Muscle layer of duodenum (tissue), 2 donors: ENCODE measurements around the gene BCAS3.
"Not testable (repeated sequence)": the region's sequence is repeated elsewhere in the genome, so short reads cannot be mapped to it uniquely, and the experiment has no call there.

ENCODE experiments used
- H3K27ac ChIP-seq: one replicate; pipeline ENCODE4 v1.7.0; 2013; ENCODE audit warnings: mild to moderate bottlenecking, low read length
- H3K27me3 ChIP-seq: one replicate; pipeline ENCODE4 v1.7.0; 2013; ENCODE audit warnings: low read depth, mild to moderate bottlenecking, control low read depth, low read length
- H3K36me3 ChIP-seq, 2 donors: one replicate each; pipeline ENCODE4 v1.7.0; 2013; ENCODE audit warnings: low read length in 2 of 2, control low read depth in 1 of 2, mild to moderate bottlenecking in 1 of 2; ENCODE audit not compliant: insufficient read depth in 2 of 2, control insufficient read depth in 1 of 2
- H3K4me1 ChIP-seq, 2 donors: one replicate each; pipeline ENCODE4 v1.7.0; 2013; ENCODE audit warnings: low read length in 2 of 2, mild to moderate bottlenecking in 2 of 2, control low read depth in 1 of 2, moderate library complexity in 1 of 2; ENCODE audit not compliant: insufficient read depth in 2 of 2, control insufficient read depth in 1 of 2
- H3K4me3 ChIP-seq, 2 donors: one replicate each; pipeline ENCODE4 v1.7.0; 2013; ENCODE audit warnings: low read length in 2 of 2, low read depth in 1 of 2, mild to moderate bottlenecking in 1 of 2
- H3K9me3 ChIP-seq, 2 donors: one replicate each; pipeline ENCODE4 v1.7.0; 2013; ENCODE audit warnings: low read length in 2 of 2, control low read depth in 1 of 2, mild to moderate bottlenecking in 1 of 2; ENCODE audit not compliant: control insufficient read depth in 1 of 2
- donor health status: healthy.

BCAS3 gene

GRCh38 chr17:61007980-61008379 is 330.3 kb downstream of the BCAS3 start:
- Histone ChIP-seq H3K9me3 (no peaks in the 10 kb centered on the region), H3K27me3 (no peaks in the 10 kb centered on the region), H3K27ac (no peak overlapping the region), H3K4me1 (peaks cover 0 to 7% of the 10 kb centered on the region in 2 donors), H3K4me3 (no peak overlapping the region), H3K36me3 (no peaks in the 10 kb centered on the region)

GRCh38 chr17:61009663-61010062 is 332.0 kb downstream of the BCAS3 start:
- H3K27ac ChIP-seq: no peak overlapping the region
- no peak overlapping the region for H3K4me3 ChIP-seq
- H3K27me3 ChIP-seq: no peaks in the 10 kb centered on the region
- no peaks in the 10 kb centered on the region for H3K36me3 ChIP-seq
- H3K9me3 ChIP-seq: no peaks in the 10 kb centered on the region
- H3K4me1 ChIP-seq: peaks cover 0 to 7% of the 10 kb centered on the region in 2 donors

DNA sequence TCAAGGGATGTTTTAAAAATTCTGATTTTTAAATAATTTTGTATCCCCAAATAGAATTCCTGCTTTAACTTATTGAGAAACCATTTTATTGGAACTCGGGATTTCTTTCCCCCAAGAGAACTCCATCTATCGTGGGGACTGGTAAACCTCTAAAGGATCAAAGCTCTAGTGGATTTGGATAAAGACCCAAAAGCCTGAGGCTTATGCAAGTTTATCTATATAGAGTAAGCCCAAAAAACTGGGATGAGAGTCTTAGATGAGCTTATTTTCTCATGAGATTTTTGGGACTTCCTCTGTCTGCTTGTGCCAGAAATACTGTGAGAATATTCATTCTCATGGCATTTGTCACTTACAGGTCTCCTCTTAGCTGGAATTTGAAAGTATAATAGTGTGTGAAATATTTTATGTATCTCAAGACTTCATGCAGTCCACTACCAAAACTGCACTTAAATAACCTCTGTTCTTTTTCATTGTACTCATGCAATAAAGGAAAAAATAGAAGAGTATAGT is 333.1 kb downstream of the BCAS3 start:
- Histone ChIP-seq H3K9me3 (no peaks in the 10 kb centered on the region), H3K4me3 (no peak overlapping the region), H3K4me1 (peaks cover 0 to 7% of the 10 kb centered on the region in 2 donors), H3K27me3 (no peaks in the 10 kb centered on the region), H3K36me3 (no peaks in the 10 kb centered on the region), H3K27ac (no peak overlapping the region)

- Histone ChIP-seq H3K4me1 (peaks cover 0 to 7% of the 10 kb centered on the region in 2 donors), H3K4me3 (no peak overlapping the region), H3K27me3 (no peaks in the 10 kb centered on the region), H3K27ac (no peak overlapping the region), H3K36me3 (no peaks in the 10 kb centered on the region), H3K9me3 (no peaks in the 10 kb centered on the region)
Measured at GRCh38 chr17:61011251-61011650, 333.6 kb downstream of the BCAS3 start.

GRCh38 chr17:61015966-61016365 is 338.3 kb downstream of the BCAS3 start:
- H3K4me3 ChIP-seq: no peak overlapping the region
- no peaks in the 10 kb centered on the region for H3K9me3 ChIP-seq
- H3K36me3 ChIP-seq: no peaks in the 10 kb centered on the region
- no peaks in the 10 kb centered on the region for H3K4me1 ChIP-seq
- H3K27ac ChIP-seq: no peak overlapping the region
- H3K27me3 ChIP-seq: no peaks in the 10 kb centered on the region

DNA sequence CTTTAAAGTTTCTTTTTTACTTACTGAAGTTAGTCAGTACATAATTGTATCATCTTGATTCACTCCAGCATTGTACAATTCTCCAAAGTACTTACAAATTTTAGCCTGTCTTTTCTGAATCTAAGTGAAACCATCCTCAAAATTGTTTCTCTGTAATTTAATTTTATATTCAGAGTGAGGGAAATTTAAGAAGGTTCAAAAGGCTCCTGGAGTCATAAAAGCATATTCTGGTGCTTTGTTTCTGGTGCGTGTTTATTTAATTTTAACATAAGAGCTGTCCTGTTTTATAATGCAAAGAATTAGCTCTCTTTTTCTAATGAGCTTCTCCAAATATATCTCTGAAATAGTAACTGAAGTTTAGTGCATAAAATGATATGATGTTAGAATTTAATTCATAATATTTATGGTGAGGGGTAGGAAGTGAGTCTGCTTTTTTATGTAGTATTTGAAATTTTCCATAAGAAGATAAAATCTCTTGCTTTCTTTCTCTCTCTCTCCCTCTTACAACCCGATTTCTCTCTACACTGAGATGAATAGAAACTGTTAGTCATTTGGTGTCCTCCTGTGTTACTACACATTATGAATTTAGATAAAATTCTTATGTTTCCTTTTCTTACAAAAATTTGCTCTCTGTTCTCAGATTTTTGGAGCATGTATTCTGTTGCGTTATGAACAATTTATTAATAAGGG is 339.8 kb downstream of the BCAS3 start:
- no peaks in the 10 kb centered on the region for H3K27me3 ChIP-seq
- no peak overlapping the region for H3K27ac ChIP-seq
- no peaks in the 10 kb centered on the region for H3K36me3 ChIP-seq
- H3K4me3 ChIP-seq: no peak overlapping the region
- no peaks in the 10 kb centered on the region for H3K4me1 ChIP-seq
- no peaks in the 10 kb centered on the region for H3K9me3 ChIP-seq

GRCh38 chr17:61018938-61019337 is 341.3 kb downstream of the BCAS3 start:
- Histone ChIP-seq H3K4me1 (no peaks in the 10 kb centered on the region), H3K27me3 (no peaks in the 10 kb centered on the region), H3K9me3 (no peaks in the 10 kb centered on the region), H3K27ac (no peak overlapping the region), H3K36me3 (no peaks in the 10 kb centered on the region), H3K4me3 (no peak overlapping the region)

DNA sequence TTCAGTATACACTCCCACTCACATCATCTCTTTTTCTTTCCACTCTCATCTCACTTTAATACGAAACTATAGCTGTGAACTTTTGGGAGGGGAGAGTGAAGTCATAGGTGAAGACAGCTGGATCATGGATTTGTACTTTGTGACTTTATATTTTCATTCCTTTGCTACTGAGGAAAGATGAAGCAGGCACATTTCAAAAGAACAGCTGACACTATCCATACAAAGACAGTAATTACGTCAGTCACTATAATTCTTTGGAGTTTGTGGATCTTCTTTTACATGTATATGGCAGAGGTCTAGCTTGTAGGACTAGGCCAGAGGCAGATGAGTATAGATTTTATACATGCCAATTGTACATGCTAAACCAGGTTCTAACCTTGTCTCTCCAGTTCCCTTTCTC is 346.3 kb downstream of the BCAS3 start:
- no peaks in the 10 kb centered on the region for H3K4me1 ChIP-seq
- no peaks in the 10 kb centered on the region for H3K27me3 ChIP-seq
- no peaks in the 10 kb centered on the region for H3K9me3 ChIP-seq
- no peaks in the 10 kb centered on the region for H3K36me3 ChIP-seq
- no peak overlapping the region for H3K27ac ChIP-seq
- H3K4me3 ChIP-seq: no peak overlapping the region

DNA sequence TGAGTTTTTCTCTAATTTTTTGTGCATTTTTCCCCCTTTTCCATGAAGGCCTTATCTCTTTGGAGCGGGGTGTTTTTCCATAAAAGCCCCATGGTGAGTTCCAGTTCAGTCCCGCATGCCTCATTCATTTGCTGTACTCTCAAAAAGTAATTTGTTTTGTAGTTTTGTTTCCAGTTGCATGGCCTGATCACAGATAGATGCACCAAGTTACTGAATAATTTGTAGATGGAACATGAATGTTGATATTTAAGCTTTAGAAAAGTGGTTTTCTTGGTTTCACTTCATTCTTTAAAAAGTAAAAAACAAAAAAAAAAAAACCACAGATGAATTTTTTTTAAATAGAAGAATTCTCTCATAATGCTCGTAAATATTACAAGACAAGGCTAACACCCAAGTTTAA is 349.2 kb downstream of the BCAS3 start:
- H3K4me3 ChIP-seq: no peak overlapping the region
- no peaks in the 10 kb centered on the region for H3K27me3 ChIP-seq
- no peaks in the 10 kb centered on the region for H3K9me3 ChIP-seq
- no peaks in the 10 kb centered on the region for H3K4me1 ChIP-seq
- no peaks in the 10 kb centered on the region for H3K36me3 ChIP-seq
- H3K27ac ChIP-seq: no peak overlapping the region

- no peak overlapping the region for H3K27ac ChIP-seq
- no peaks in the 10 kb centered on the region for H3K4me1 ChIP-seq
- no peak overlapping the region for H3K4me3 ChIP-seq
- H3K27me3 ChIP-seq: no peaks in the 10 kb centered on the region
- H3K36me3 ChIP-seq: no peaks in the 10 kb centered on the region
- no peaks in the 10 kb centered on the region for H3K9me3 ChIP-seq
Measured at GRCh38 chr17:61029181-61029580, 351.5 kb downstream of the BCAS3 start.

- H3K27ac ChIP-seq: no peak overlapping the region
- no peaks in the 10 kb centered on the region for H3K4me1 ChIP-seq
- no peaks in the 10 kb centered on the region for H3K9me3 ChIP-seq
- no peaks in the 10 kb centered on the region for H3K27me3 ChIP-seq
- no peak overlapping the region for H3K4me3 ChIP-seq
- H3K36me3 ChIP-seq: peaks cover 0 to 10% of the 10 kb centered on the region in 2 donors
Measured at GRCh38 chr17:61040666-61041065, 363.0 kb downstream of the BCAS3 start.

- H3K4me3 ChIP-seq, H3K27me3 ChIP-seq, H3K27ac ChIP-seq: not testable (repeated sequence)
Measured at GRCh38 chr17:61042348-61042747, 364.7 kb downstream of the BCAS3 start.

More at GRCh38 chr17:61042348-61042747, 364.7 kb downstream of the BCAS3 start:
- H3K4me1 ChIP-seq, H3K36me3 ChIP-seq, H3K9me3 ChIP-seq: not testable (repeated sequence)
